Aorta (tissue), 5 donors: ENCODE data around the gene B3GALT5. TPM values are rescaled to one million over a fixed set of nuclear protein-coding genes. Genes with fewer than 3 reads are reported as not detected.

Experiments used
- ATAC-seq: fragments of 200-7000 bp; cut with Tn5 transposase; one replicate; pipeline ENCODE4 v1.9.1; 2022; ENCODE audit warnings: moderate library complexity; ENCODE audit not compliant: low FRiP score
- DNase-seq, 2 donors: peaks; one replicate each; pipeline ENCODE4 v3.0.0-alpha.2; 2020
- H3K27ac ChIP-seq, 2 donors: one replicate each; pipeline ENCODE4 v1.5.1; 2013; ENCODE audit warnings: low read length in 2 of 2, mild to moderate bottlenecking in 2 of 2, moderate library complexity in 2 of 2, control low read depth in 1 of 2, inconsistent platforms in 1 of 2, low read depth in 1 of 2
- H3K27me3 ChIP-seq, 2 donors: one replicate each; pipeline ENCODE4 v1.6.1; 2013; ENCODE audit warnings: control low read depth in 1 of 2, low read length in 1 of 2, mild to moderate bottlenecking in 1 of 2, moderate library complexity in 1 of 2; ENCODE audit not compliant: insufficient read depth in 2 of 2, control insufficient read depth in 1 of 2
- H3K36me3 ChIP-seq, 2 donors: one replicate each; pipeline ENCODE4 v1.6.1; 2013; ENCODE audit warnings: control low read depth in 1 of 2, low read length in 1 of 2, mild to moderate bottlenecking in 1 of 2; ENCODE audit not compliant: insufficient read depth in 2 of 2, control insufficient read depth in 1 of 2
- H3K4me1 ChIP-seq, 2 donors: one replicate each; pipeline ENCODE4 v1.6.1; 2013; ENCODE audit warnings: low read length in 2 of 2, control low read depth in 1 of 2, mild to moderate bottlenecking in 1 of 2, moderate library complexity in 1 of 2; ENCODE audit not compliant: insufficient read depth in 2 of 2, control insufficient read depth in 1 of 2
- H3K4me3 ChIP-seq, 2 donors: one replicate each; pipeline ENCODE4 v1.5.1; 2013; ENCODE audit warnings: low read length in 2 of 2, control low read depth in 1 of 2, mild to moderate bottlenecking in 1 of 2
- H3K9me3 ChIP-seq: one replicate; pipeline ENCODE4 v1.6.1; 2013; ENCODE audit warnings: mild to moderate bottlenecking, low read length; ENCODE audit not compliant: control insufficient read depth
- WGBS, 2 donors: extraction: QIAGEN DNeasy Blood & Tissue Kit; methylation state at CpG; one replicate each; pipeline ENCODE4 v1.1.7; 2013; 5-methylcytosine and 5-hydroxymethylcytosine counted together
- intact Hi-C, 2 donors: fragments of 100-400 bp; cut with DNase I; formaldehyde crosslinking; loops; one replicate each; pipeline versions ENCODE4 v1.14.2 to v1.15.0; 2022
- polyA plus RNA-seq, 2 donors: library from polyadenylated mRNA; stranded (reverse); fragments of 200-250 nt; gene quantifications; one replicate each; pipeline ENCODE4 v1.2.3, GENCODE V29; 2013
- total RNA-seq, 2 donors: library from RNA; stranded (reverse); fragmentation: NEBNext Ultra II Directional; extraction: Animal tissue kit (Norgen Biotek cat#: 25700); gene quantifications; one replicate each; pipeline ENCODE4 v1.2.1, GENCODE V29; 2021
- donor health status: healthy with polysubstance abuse.
- donor health status: Bipolar disorder and iron deficiency.
- donor health status: DM: no; HTN: no; CAD: no.
- donor health status: DM: no; HTN: no; CAD: no.
- donor health status: DM: yes; HTN: yes; CAD: no.

The B3GALT5 gene
- total and polyA plus RNA-seq, 4 donors, result 0.10 to 0.50 (median 0.30) TPM

- DNase-seq (no peak), ATAC-seq (no peak)
- no peaks in the 10 kb centered on the region for H3K27me3 ChIP-seq
- no peak overlapping the region for H3K27ac ChIP-seq
- H3K4me3 ChIP-seq, result no peak overlapping the region
- no peaks in the 10 kb centered on the region for H3K36me3 ChIP-seq
- intact Hi-C loops, result no loop called here
- H3K4me1 ChIP-seq, result no peaks in the 10 kb centered on the region
- 82 to 90% methylated on average over 1 of the region's 1 CpG for WGBS, 2 donors
- H3K9me3 ChIP-seq, result peaks cover 7% of the 10 kb centered on the region
Observed at GRCh38 chr21:39703578-39703977, 90.8 kb downstream of the B3GALT5 start.

GRCh38 chr21:39705849-39706248 lies 93.1 kb downstream of the B3GALT5 start:
- Histone ChIP-seq H3K4me1 (no peaks in the 10 kb centered on the region), H3K4me3 (no peak overlapping the region), H3K36me3 (no peaks in the 10 kb centered on the region), H3K27ac (no peak overlapping the region), H3K9me3 (peaks cover 7% of the 10 kb centered on the region), H3K27me3 (no peaks in the 10 kb centered on the region)
- ATAC-seq, result no peak
- intact Hi-C loops, result no loop called here
- WGBS, 2 donors, result 78 to 89% methylated on average over 2 of the region's 2 CpGs
- no peak for DNase-seq

GRCh38 chr21:39707316-39707715 lies 94.6 kb downstream of the B3GALT5 start:
- 43 to 60% methylated on average over 1 of the region's 1 CpG for WGBS, 2 donors
- ATAC-seq (no peak), DNase-seq (no peak)
- H3K4me3 ChIP-seq, result no peak overlapping the region
- intact Hi-C loops, result no loop called here
- no peaks in the 10 kb centered on the region for H3K4me1 ChIP-seq
- peaks cover 7% of the 10 kb centered on the region for H3K9me3 ChIP-seq
- no peaks in the 10 kb centered on the region for H3K27me3 ChIP-seq
- H3K27ac ChIP-seq, result no peak overlapping the region
- H3K36me3 ChIP-seq, result no peaks in the 10 kb centered on the region

GRCh38 chr21:39710866-39711265 lies 98.1 kb downstream of the B3GALT5 start:
- whole genome bisulfite sequencing, 2 donors, result 86 to 91% methylated on average over 8 of the region's 8 CpGs
- Histone ChIP-seq H3K27me3 (no peaks in the 10 kb centered on the region), H3K4me3 (no peak overlapping the region), H3K36me3 (no peaks in the 10 kb centered on the region), H3K27ac (no peak overlapping the region), H3K4me1 (no peaks in the 10 kb centered on the region), H3K9me3 (no peaks in the 10 kb centered on the region)
- DNase-seq (no peak), ATAC-seq (no peak)
- intact Hi-C loops, result no loop called here

- WGBS, 2 donors, result 86 to 90% methylated on average over 7 of the region's 7 CpGs
- intact Hi-C loops, result no loop called here
- no peak for ATAC-seq
- Histone ChIP-seq H3K9me3 (no peaks in the 10 kb centered on the region), H3K4me1 (no peaks in the 10 kb centered on the region), H3K36me3 (no peaks in the 10 kb centered on the region), H3K27me3 (no peaks in the 10 kb centered on the region), H3K4me3 (no peak overlapping the region), H3K27ac (no peak overlapping the region)
- no peak for DNase-seq
Observed at GRCh38 chr21:39712273-39712672, 99.5 kb downstream of the B3GALT5 start.

GRCh38 chr21:39712976-39713375 lies 100.2 kb downstream of the B3GALT5 start:
- intact Hi-C loops, result no loop called here
- no peak overlapping the region for H3K27ac ChIP-seq
- no peak overlapping the region for H3K4me3 ChIP-seq
- H3K9me3 ChIP-seq, result no peaks in the 10 kb centered on the region
- no peaks in the 10 kb centered on the region for H3K4me1 ChIP-seq
- no peak for DNase-seq
- ATAC-seq, result no peak
- H3K27me3 ChIP-seq, result no peaks in the 10 kb centered on the region
- no peaks in the 10 kb centered on the region for H3K36me3 ChIP-seq
- WGBS, 2 donors, result 66 to 74% methylated on average over 3 of the region's 3 CpGs

- 86% methylated on average over 7 of the region's 7 CpGs for WGBS, 2 donors
- Histone ChIP-seq H3K36me3 (no peaks in the 10 kb centered on the region), H3K27ac (no peak overlapping the region), H3K4me3 (no peak overlapping the region), H3K27me3 (no peaks in the 10 kb centered on the region), H3K4me1 (no peaks in the 10 kb centered on the region), H3K9me3 (no peaks in the 10 kb centered on the region)
- no peak for DNase-seq
- ATAC-seq, result no peak
- intact Hi-C loops, result loop anchor here (2.0 kb wide), 1 partner anchor 195 kb away; no protein-coding TSS in a partner anchor
Observed at GRCh38 chr21:39713905-39714304, 101.2 kb downstream of the B3GALT5 start.

GRCh38 chr21:39714331-39714730 lies 101.6 kb downstream of the B3GALT5 start:
- WGBS, 2 donors, result 92 to 94% methylated on average over 1 of the region's 1 CpG
- Histone ChIP-seq H3K27ac (no peak overlapping the region), H3K27me3 (no peaks in the 10 kb centered on the region), H3K9me3 (no peaks in the 10 kb centered on the region), H3K4me1 (no peaks in the 10 kb centered on the region), H3K4me3 (no peak overlapping the region), H3K36me3 (no peaks in the 10 kb centered on the region)
- intact Hi-C loops, result loop anchor here (2.0 kb wide), 1 partner anchor 196 kb away; no protein-coding TSS in a partner anchor
- DNase-seq (no peak), ATAC-seq (no peak)

GRCh38 chr21:39715804-39716397 lies 103.2 kb downstream of the B3GALT5 start:
- intact Hi-C loops, result loop anchor here (2.0 kb wide), 1 partner anchor 197 kb away; no protein-coding TSS in a partner anchor
- ATAC-seq, result no peak
- peak in 1 of 2 donors; percentile 54 for DNase-seq
- H3K27me3 ChIP-seq, result no peaks in the 10 kb centered on the region
- H3K9me3 ChIP-seq, result no peaks in the 10 kb centered on the region
- no peaks in the 10 kb centered on the region for H3K4me1 ChIP-seq
- 28 to 30% methylated on average over 10 of the region's 10 CpGs for WGBS, 2 donors
- H3K4me3 ChIP-seq, result no peak overlapping the region
- H3K27ac ChIP-seq, result no peak overlapping the region
- H3K36me3 ChIP-seq, result no peaks in the 10 kb centered on the region
